HG02852 (cell line): ENCODE measurements around the gene PDXDC1.
"Not testable (repeated sequence)": the region's sequence is repeated elsewhere in the genome, so short reads cannot be mapped to it uniquely, and the experiment has no call there.

Experiments used
- ATAC-seq: cut with Tn5 transposase; IDR thresholded peaks from one replicate; pipeline ENCODE4 v1.9.1; 2021; ENCODE audit warnings: mild to moderate bottlenecking, moderate library complexity; ENCODE audit not compliant: unreplicated experiment

The PDXDC1 gene

DNA sequence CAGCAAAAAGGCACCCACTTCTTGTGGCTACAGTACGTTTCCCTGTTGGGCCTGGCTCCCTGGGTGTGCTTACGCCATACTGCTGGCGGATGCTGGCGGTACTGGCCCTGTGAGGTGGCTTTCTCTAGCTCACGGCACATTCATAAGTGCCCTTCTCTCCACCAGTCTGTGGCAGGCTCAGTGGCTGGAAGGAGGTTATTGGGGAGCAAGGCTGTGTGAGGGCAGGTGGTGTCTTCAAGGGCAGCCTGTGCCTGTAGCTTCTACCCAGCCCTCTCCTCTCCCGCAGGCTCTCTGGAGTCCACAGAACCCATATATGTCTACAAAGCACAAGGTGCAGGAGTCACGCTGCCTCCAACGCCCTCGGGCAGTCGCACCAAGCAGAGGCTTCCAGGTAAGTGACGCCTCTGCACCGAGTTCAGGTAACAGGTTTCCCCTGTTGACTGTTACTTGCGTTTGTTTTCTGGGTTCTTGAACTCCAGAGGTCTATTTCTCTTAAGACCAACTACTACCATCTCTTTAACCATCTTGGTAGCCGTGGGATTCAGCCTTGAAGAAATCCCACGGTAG, 60.4 kb downstream of the PDXDC1 start:
- ATAC-seq, result no peak

DNA sequence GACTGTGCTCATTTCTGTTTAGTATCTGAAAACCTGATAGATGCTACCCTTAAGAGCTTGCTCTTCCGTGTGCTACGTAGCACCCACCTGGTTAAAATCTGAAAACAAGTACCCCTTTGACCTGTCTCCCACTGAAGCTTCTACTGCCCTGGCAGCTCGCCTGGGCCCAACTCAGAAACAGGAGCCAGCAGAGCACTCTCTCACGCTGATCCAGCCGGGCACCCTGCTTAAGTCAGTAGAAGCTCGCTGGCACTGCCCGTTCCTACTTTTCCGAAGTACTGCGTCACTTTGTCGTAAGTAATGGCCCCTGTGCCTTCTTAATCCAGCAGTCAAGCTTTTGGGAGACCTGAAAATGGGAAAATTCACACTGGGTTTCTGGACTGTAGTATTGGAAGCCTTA, 62.2 kb downstream of the PDXDC1 start:
- no peak for ATAC-seq

DNA sequence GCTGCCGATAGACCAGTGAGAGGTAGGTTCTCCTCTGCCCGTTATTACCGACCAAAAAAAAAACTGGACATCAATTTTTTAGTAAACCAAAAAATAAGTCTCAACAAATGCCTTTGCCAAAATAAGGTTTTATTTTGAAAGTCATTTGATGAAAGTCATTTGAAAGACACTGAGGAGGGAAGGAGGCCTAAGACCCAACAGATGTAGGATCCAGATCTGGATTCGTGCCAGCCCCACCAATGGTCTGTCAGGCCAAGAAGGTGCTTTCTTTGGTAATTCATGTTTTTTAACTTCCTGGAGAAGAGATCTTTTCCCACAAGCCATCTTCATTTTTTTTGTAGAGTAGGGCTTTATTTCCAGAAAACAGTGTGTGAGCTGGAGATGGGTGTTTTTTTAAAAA, 62.9 kb downstream of the PDXDC1 start:
- ATAC-seq, result no peak

DNA sequence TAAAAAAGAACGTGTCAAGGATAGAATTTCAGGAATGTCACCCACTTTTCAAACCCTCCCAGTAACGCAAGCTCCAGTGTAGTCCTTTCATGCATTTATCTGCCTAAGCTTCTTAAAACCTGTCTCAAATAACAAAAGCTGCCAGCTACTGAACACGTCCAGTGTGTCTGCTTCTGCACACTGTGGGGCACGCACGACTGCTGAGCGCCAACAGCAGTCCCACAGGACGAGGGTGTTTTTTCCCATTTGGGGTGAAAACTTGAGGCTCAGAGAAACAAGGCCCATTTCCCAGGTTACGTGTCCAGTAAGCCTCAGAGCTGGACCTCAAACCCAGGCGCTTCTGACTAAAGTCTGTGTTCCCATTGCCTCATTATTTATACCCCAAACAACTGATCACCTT, 63.9 kb downstream of the PDXDC1 start:
- no peak for ATAC-seq

DNA sequence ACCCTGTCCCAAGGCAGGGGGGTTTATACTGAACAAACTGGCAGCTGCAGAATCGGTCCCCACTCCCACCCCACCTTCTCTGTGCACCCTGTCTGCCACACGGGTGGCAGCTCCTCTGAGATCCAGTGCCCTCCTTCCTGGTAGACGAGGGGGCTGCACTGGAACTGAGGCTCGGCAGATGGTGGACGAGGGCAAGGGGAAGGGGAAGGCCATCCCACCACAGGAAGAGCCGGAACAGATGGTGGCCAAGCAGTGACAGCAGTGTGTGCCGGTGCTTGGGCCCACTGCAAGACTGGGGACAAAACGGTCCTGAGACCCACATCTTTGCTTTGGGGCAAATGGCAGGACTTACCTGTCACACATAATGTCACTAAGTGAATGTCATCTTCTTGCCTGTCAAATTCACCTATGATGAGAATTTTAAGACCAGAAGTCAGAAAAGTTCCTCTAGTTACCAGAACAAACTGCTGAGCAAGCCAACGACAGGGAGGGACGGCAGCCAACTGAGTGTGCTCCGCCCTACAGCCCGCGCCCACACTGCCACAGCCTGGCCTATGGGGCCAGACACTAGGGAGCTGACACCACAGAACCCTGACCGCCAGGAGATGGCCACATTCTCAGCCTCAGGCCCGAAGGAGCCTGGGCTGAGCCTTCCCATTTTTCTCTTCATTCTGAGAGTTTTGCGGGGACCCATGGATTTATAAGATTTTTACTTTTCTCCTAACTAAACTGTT, 66.6 kb downstream of the PDXDC1 start:
- ATAC-seq, result no peak

DNA sequence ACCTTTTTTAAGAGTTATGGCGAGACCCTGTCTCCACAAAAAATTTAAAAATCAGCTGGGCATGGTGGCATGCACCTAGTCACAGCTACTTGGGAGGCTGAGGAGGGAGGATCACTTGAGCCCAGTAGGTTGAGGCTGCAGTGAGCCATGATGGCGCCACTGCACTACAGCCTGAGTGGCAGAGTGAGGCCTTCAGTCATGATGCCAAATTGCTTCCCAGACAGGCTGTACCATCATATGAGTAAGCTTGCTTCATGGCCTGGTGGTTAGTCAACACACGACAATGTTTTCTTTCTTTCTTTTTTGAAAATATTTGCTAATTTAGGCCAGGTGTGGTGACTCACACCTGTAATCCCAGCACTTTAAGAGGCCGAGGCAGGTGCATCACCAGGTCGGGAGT, 68.5 kb downstream of the PDXDC1 start:
- no peak for ATAC-seq

DNA sequence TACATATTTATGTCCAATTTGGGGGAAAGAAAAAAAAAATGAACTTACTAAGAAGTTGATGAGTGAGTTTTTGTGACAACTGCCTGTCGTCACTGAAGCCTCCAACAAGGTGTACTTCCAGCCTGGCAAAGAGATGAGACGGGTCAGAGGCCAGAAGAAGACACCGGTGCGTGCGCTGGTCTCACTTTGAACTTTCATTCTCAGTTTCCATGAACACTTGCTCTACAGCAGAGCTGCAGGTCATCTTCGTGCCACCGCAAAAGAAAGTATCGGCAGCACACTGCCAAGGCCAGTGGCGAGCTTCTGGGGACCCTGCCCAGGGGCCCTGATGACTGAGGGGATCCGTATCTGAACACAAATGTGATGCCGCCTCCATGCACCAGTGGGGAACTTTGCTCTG, 69.5 kb downstream of the PDXDC1 start:
- no peak for ATAC-seq

DNA sequence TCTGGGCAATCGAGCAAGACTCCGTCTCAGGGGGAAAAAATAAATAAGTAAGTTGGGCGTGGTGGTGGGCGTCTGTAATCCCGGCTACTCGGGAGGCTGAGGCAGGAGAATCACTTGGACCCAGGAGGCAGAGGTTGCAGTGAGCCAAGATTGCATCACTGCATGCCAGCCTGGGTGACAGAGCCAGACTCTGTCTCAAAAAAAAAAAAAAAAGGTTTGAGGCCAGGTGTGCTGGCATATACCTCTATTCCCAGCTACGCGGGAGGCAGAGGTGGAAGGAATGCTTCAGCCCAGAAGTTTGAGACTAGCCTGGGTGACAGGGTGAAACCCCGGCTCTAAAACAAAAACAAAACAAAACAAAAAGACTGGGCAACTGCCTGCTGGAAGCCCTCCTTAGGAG, 70.4 kb downstream of the PDXDC1 start:
- ATAC-seq, result not testable (repeated sequence)

DNA sequence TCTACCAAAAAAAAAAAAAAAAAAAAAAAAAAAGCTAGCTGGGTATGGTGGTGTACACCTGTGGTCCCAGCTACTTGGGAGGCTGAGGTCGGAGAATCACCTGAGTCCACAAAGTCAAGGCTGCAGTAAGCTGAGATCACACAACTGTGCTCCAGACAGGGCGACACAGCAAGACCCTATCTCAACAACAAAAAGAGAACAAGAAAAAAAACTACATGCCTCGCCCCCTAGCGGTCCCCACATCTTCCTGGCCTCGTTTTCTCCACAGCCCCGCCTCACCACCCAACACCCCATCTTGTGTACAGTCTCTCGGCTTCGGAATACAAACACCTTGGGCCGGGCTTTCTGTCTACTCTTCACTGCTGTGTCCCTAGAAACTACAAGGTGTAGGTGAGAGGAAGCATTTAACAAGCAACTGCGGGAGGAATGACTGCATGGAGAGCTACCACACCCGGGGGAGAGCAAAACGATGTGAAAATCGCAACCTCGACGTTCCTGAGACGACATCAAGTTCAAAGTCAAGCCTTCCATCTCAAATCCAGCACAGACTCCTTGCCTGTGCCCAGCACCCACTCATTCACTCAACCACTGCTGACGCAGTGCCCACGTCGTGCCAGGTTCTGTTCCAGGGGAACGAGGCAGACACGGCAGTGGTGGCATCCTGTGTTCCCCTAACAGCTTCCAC, 72.0 kb downstream of the PDXDC1 start:
- no peak for ATAC-seq

DNA sequence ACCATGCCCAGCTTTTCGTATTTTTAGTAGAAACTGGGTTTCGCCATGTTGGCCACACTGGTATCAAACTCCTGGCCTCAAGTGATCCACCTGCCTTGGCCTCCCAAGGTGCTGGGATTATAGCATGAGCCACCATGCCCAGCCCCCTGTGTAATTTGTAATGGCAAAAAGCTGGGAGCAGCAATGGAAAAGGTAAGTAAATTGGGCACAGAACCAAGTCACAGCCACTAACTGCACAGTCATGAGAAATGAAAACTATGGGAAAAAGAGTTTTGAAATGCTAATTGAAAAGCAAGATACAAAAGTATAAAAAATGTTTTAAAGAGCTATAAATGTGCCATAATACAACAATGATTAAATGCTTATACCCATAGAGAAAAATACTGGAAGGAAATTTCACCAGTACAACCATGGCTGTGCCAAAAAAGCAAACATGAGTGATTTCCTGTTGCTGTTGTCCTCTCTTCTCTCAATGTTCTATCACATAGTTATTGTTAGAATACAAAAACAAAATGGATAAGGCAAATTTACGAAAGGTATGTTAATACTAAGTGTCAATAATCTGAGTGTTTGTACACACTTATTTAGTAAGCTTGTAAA, 74.9 kb downstream of the PDXDC1 start:
- ATAC-seq, result no peak

DNA sequence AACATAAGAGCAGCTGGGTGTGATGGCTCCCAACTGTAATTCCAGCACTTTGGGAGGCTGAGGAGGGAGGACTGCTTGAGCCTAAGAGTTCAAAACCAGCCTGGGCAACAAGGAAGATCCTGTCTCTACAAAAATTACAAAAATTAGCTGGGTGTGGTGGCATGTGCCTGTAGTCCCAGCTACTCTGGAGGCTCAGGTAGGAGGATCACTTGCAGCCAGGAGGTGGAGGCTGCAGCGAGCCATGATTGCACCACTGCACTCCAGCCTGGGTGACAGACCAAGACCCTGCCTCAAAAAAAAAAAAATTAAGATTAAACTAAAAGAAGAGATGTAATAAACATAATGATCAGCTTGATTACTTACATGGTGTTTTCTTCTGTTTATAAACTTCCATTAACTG, 75.6 kb downstream of the PDXDC1 start:
- ATAC-seq, result not testable (repeated sequence)

DNA sequence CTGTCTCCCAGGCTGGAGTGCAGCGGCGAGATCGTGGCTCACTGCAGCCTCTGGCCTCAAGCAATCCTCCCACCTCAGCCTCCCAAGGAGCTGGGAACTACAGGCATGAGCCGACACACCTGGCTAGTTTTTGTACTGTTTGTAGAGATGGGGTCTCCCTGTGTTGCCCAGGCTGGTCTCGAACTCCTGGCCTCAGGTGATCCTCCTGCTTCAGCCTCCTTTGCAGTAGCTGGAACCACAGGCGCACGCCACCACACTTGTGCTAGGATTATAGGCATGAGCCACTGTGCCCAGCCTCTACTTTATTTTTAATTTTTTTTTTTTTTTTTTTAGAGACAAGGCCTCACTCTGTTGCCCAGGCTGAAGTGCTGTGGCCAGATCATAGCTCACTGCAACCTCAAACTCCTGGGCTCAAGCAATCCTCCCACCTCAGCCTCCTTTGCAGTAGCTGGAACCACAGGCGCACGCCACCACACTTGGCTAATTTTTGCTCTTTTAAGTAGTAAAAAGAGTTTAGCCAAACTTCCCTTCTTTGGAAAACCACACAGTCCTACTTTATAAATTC, 76.6 kb downstream of the PDXDC1 start:
- no peak for ATAC-seq

DNA sequence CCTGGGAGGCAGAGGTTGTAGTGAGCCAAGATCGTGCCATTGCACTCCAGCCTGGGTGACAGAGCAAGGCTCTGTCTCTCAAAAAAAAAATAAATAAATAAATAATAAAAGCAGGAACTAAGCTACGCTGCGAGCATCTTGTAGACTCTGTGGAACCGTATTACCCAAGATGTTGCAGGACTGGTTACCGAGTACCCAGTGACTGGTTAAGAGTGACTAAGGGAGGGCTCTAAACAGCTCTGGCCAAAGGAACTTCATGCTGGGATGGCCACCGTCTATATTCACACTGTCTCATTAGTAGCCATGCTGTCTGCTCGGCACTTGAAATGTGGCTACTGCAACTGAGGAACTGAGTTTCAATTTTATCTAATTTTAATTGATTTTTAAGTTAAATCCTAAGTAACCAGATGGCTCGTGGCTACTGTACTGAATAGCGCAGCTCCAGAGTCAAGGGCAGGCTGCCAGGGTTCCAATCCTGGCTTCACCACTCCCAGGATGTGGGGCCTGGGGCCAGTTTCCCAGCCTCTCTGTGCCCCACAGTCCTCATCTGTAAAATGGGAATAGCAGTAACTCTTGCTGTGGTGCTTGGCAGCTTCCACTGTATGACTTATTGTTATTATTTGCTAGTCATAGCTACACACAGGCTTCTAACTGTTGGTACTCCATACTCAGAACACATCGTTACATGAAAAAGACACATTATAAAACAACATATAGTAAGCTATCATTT, 78.1 kb downstream of the PDXDC1 start:
- ATAC-seq, result no peak

DNA sequence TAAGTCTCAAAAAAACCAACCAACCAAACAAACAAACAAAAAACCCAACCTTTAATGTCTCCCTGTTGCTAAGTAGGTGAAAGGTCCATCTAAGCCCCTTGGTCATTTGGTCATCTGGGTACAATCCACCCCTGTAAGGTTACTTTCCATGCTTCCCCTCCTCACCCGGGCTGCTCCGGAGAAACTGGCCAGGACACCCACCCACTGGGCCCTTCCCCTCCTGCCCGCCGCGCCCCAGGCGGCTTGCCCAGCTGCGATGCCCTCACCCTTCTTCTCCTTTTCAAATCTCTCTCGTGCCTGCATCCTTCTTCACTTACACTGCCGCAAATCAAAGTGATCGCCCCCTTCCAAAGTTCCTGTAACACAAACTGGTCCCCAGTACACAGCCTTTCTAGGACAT, 79.1 kb downstream of the PDXDC1 start:
- ATAC-seq, result no peak

DNA sequence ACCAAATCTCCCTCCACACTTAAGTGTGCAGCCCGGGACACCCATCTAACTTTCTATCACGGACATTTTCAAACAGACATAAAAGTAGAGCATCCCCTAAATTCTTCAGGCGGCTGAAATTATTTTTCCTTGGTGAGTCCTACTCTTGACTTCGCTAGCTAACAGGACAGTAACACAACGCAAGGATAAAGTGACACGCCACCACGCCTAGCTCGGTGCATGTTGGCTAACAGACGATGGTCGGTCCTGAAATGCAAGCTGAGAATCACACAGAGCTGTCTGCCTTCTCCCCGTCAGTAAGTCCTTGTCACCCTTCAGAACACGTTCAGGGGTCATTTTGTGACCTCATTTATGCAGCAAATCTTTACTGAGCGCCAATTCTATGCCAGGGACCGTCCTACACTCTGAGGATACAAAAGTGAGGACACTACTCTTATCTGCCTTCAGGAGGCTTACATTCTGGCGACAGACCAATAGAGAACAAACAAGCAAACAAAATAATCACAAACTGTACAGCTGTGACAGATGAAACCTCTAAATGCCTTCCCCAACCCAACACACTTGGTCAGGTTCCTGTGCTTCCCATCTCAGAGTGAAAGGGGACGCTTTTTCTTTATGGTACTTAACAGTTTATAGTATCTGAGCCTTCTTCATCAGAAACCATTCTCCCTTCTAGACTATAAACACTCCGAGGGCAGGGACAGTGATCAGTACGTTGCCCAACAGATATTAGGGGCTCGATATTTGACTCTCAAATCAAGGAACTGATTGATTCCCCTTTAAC, 79.7 kb downstream of the PDXDC1 start:
- no peak for ATAC-seq

DNA sequence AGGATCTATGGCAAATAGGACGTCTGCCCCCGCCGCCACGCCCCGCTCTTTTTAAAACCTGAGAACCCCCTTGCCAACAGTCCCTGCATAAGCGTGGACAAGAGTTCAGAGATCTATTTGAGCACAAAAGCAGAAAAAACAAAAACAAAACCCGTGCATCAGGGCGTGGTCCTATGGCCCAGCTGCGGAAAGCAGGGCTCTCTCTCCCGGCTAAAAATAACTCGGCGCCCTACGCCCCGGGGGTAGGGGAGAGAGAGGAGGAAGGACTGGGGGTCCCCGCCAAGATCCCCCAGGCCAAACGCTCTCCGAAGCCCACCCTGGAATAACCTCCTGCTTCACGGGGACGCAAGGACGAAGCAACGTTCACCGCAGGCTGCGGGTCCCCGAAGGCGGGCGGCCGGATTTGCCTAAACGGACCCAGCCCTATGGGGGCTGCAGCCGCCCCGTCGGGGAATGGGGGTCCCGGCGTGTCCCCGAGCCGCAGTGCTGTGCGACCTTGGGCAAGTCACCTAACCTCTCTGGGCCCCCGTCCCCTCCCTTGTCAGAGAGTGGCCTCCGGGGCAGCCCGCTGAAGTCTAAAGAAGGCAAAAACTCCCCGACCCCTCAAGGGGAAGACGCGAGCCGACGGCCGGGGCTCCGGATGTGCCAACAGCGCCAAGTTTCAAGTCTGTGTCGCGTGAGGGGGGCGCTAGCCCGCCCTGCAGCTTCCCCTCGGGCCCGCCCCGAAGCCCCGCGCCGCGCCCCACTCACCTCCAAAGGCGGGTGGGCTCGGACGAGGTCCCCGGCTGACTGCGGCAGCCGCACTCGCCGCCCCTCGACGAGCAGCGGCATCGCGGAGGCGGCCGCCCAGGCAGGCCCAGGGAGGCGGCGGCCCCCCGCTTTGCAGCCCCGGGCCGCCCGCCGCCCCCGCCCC, 80.6 kb downstream of the PDXDC1 start:
- peak; percentile 55 for ATAC-seq

DNA sequence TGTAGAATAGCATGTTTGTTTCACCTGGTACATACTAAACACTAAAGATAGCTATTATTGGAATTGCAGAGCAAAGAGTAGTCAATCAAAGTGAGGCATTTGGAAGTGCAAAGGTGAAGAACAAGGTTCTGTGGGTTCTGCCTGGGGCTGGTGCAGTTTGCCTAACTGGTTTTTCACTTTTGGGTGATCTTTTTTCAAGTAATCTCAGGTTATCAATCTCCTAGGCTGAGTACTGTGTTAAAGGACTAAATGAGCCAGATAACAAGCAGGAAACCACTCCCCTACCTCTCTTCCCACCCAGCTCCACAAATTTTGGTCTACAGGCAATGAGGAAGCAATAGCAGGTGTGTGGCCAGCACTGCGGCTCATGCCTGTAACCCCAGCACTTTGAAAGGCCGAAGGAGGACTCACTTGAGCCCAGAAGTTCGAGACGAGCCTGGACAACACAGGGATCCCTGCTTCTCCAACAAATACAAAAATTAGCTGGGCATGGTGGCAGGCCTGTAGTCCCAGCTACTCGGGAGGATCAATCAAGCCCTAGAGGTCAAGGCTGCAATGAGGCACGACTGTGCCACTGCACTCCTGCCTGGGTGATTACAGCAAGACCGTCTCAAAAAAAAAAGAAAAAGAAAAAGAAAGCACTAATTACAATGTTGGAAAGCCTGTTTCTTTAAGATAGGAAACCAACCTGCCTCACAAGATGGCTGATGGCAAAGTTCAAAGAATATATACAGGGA, 83.0 kb downstream of the PDXDC1 start:
- no peak for ATAC-seq

DNA sequence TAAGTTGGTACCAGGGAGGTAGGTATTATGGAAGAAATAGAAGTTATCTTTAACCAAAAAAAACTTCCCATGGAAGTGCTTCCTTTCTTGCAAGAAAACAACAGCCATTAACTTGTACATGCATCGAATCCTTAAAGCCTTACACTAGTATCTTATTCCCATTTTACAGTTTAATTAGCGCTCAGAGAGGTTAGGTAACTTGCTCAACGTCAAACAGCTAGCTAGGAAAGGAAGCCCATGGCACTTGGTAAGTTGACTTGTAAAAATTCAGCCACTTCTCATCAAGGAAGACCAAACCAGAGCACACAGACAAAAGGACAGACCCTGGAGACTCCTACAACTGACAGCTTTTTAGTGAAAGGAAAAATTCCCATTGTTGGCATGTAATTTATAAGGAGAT, 84.5 kb downstream of the PDXDC1 start:
- ATAC-seq, result no peak
